ENCODE data around the gene CCS. TPM values are rescaled to one million over a fixed set of nuclear protein-coding genes. Genes with fewer than 3 reads are reported as not detected.
A peak's percentile ranks its signal among the peaks of the same experiment; 100 is the strongest.

CCS gene
- total and polyA plus RNA-seq, 9 of the 15 experiments (the other 6 are each of a cell fraction or from before 2014, with no cell fraction given): 1.1 to 46.6 (median 26.8) TPM

DNA sequence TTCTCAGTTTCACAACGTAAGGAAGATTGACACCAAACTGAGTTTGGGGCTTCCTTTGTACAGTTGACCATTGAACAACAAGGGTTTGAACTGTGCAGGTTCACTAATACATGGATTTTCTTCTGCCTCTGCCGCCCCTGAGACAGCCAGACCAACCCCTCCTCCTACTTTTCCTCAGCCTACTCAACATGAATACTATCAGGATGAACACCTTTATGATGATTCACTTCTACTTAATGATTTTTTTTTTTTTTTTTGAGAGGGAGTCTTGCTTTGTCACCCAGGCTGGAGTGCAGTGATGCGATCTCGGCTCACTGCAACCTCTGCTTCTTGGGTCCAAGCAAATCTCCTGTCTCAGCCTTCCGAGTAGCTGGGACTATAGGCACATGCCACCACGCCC is 60.1 kb downstream of the CCS start:
- H4K20me1 ChIP-seq (replicated peaks; ENCODE audit: control insufficient read depth, insufficient read depth, low read length): peaks cover 6% of the 10 kb centered on the region
- H3K9me1 ChIP-seq (ENCODE audit: control insufficient read depth, insufficient read depth, low read length): no peaks in the 10 kb centered on the region
- no peaks in the 10 kb centered on the region for H3K27me3 ChIP-seq (ENCODE audit: control insufficient read depth in 2 of 2, insufficient read depth in 2 of 2, low read length in 2 of 2)
- peak overlapping the region; percentile 59 for H3K27ac ChIP-seq (ENCODE audit: extremely low read depth, low read depth, low read length)
- POLR2A ChIA-PET: interaction anchor here (0.9 to 11.6 kb wide), 3 partner anchors 10 to 23 kb away, joined by 3 to 139 read pairs (median 83); partner anchors contain the start of gene RBM4
- no TSS peak for BruUV-seq (replicated peaks)
- no peak overlapping the region for H2AFZ ChIP-seq (ENCODE audit: low read depth, low read length)
- H3K4me1 ChIP-seq (replicated peaks in 1 of 2; ENCODE audit: control insufficient read depth in 2 of 2, insufficient read depth in 2 of 2, low read length in 2 of 2): peaks cover 0 to 9% of the 10 kb centered on the region in 2 experiments; a peak in 2 of 5 replicates
- FAIRE-seq (peak; percentile 42), DNase-seq (ENCODE audit: extremely low read depth in 1 of 4, low spot score in 3 of 4) (peak in 3 of 4 experiments; percentile 37 to 51 (median 41)), ATAC-seq (peak; percentile 58)
- 49% methylated on average over 6 of the region's 6 CpGs for WGBS (ENCODE audit: insufficient coverage, low coverage, missing lambda C conversion rate)
- H3K4me3 ChIP-seq: no peak overlapping the region
- H3K9me3 ChIP-seq (replicated peaks; ENCODE audit: control insufficient read depth, insufficient read depth, low read depth, low read length): no peaks in the 10 kb centered on the region
- H3K79me2 ChIP-seq (ENCODE audit: control insufficient read depth, insufficient read depth, low read length): peaks cover 65% of the 10 kb centered on the region
- intact Hi-C loops (cut with micrococcal nuclease) (no loop called here), in situ Hi-C loops (cut with MboI) (no loop called here)
- H3K36me3 ChIP-seq (ENCODE audit: control insufficient read depth, insufficient read depth, low read length): peaks cover 55% of the 10 kb centered on the region
- no peak overlapping the region; the same call in 1 of the 2 replicates for H3K4me2 ChIP-seq (ENCODE audit: insufficient read depth, low read length)
- H3K9ac ChIP-seq (ENCODE audit: insufficient read depth in 1 of 2, low read depth in 2 of 2, low read length in 2 of 2): no peak overlapping the region
- CTCF ChIA-PET (ENCODE audit: low intra/inter-chr PET ratio): no interaction called here
- TF ChIP-seq EHMT2 (IDR thresholded peaks at IDR 0.05) (peak; percentile 70; the same call in 1 of the 2 replicates), KLF16 (IDR thresholded peaks at IDR 0.05) (no peak), MAFF (IDR thresholded peaks at IDR 0.05; ENCODE audit: low read length) (no peak), TAL1 (IDR thresholded peaks at IDR 0.05) (peak; percentile 59), SIN3A (IDR thresholded peaks at IDR 0.05; ENCODE audit: borderline replicate concordance in 2 of 2, control insufficient read depth in 1 of 2, low read depth in 2 of 2, low read length in 2 of 2) (no peak), ZNF282 (CRISPR knock-in tag; IDR thresholded peaks at IDR 0.05) (no peak), ZBTB26 (CRISPR knock-in tag; IDR thresholded peaks at IDR 0.05) (no peak), ZNF586 (CRISPR knock-in tag; conservative IDR thresholded peaks at IDR 0.05) (no peak), POLR2H (tag; IDR thresholded peaks at IDR 0.05; ENCODE audit: low read depth) (no peak), CEBPG (CRISPR knock-in tag; IDR thresholded peaks at IDR 0.05) (no peak), CEBPG (tag; conservative IDR thresholded peaks at IDR 0.05 in 1 of 2, IDR thresholded peaks at IDR 0.05 in 1 of 2) (no peak), SRSF7 (optimal IDR thresholded peaks at IDR 0.05; ENCODE audit: low read depth, low read length) (no peak), ILK (tag; IDR thresholded peaks at IDR 0.05; ENCODE audit: borderline replicate concordance, low read depth) (no peak), ZNF76 (CRISPR knock-in tag; IDR thresholded peaks at IDR 0.05; ENCODE audit: borderline replicate concordance) (no peak)
- TF ChIP-seq, protein P1, sequence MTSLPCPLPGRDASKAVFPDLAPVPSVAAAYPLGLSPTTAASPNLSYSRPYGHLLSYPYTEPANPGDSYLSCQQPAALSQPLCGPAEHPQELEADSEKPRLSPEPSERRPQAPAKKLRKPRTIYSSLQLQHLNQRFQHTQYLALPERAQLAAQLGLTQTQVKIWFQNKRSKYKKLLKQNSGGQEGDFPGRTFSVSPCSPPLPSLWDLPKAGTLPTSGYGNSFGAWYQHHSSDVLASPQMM (CRISPR knock-in tag; IDR thresholded peaks at IDR 0.05): no peak
- TF ChIP-seq, protein P2, sequence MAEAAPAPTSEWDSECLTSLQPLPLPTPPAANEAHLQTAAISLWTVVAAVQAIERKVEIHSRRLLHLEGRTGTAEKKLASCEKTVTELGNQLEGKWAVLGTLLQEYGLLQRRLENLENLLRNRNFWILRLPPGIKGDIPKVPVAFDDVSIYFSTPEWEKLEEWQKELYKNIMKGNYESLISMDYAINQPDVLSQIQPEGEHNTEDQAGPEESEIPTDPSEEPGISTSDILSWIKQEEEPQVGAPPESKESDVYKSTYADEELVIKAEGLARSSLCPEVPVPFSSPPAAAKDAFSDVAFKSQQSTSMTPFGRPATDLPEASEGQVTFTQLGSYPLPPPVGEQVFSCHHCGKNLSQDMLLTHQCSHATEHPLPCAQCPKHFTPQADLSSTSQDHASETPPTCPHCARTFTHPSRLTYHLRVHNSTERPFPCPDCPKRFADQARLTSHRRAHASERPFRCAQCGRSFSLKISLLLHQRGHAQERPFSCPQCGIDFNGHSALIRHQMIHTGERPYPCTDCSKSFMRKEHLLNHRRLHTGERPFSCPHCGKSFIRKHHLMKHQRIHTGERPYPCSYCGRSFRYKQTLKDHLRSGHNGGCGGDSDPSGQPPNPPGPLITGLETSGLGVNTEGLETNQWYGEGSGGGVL (CRISPR knock-in tag; IDR thresholded peaks at IDR 0.05): no peak
- TF ChIP-seq, protein P3, sequence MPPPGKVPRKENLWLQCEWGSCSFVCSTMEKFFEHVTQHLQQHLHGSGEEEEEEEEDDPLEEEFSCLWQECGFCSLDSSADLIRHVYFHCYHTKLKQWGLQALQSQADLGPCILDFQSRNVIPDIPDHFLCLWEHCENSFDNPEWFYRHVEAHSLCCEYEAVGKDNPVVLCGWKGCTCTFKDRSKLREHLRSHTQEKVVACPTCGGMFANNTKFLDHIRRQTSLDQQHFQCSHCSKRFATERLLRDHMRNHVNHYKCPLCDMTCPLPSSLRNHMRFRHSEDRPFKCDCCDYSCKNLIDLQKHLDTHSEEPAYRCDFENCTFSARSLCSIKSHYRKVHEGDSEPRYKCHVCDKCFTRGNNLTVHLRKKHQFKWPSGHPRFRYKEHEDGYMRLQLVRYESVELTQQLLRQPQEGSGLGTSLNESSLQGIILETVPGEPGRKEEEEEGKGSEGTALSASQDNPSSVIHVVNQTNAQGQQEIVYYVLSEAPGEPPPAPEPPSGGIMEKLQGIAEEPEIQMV (tag; conservative IDR thresholded peaks at IDR 0.05; ENCODE audit: low read depth): no peak
